OCI-LY7 (cell line): ENCODE data around the gene RNF169. TPM values are rescaled to one million over a fixed set of nuclear protein-coding genes. Genes with fewer than 3 reads are reported as not detected.

Experiments
- BruUV-seq: library from RNA; stranded (reverse); fragments of 400-500 nt; replicated peaks from 2 replicates; lab custom pipeline; 2021; lab: Mats Ljungman, UMichigan
- CTCF ChIA-PET: fragments of 300-600 bp; sonication (Branson Sonifier 250); formaldehyde crosslinking; loops from one replicate; lab custom pipeline; 2022; ENCODE audit warnings: antibody characterized with exemption; ENCODE audit not compliant: unreplicated experiment; lab: Charles Lee
- POLR2A ChIA-PET: fragments of 300-600 bp; sonication (Branson Sonifier 250); formaldehyde crosslinking; loops from one replicate; lab custom pipeline; 2022; ENCODE audit warnings: antibody characterized with exemption; lab: Charles Lee
- DNase-seq: peaks from one replicate; pipeline ENCODE4 v3.0.0-alpha.2; 2015; ENCODE audit warnings: low spot score
- H2AFZ ChIP-seq: fragments of 200-600 bp; sonication (generic), shearing (Covaris generic); 2 replicates; pipeline ENCODE4 v1.6.1; 2014; ENCODE audit warnings: mild to moderate bottlenecking, antibody characterized with exemption, low read length, moderate library complexity
- H3K27ac ChIP-seq: fragments of 200-600 bp; sonication (generic); 2 replicates; pipeline ENCODE4 v1.5.1; 2014; ENCODE audit warnings: mixed run types, low read depth, mild to moderate bottlenecking, moderate library complexity, low read length, inconsistent platforms; ENCODE audit not compliant: poor library complexity, severe bottlenecking
- H3K36me3 ChIP-seq: fragments of 200-600 bp; sonication (generic); 2 replicates; pipeline ENCODE4 v1.6.1; 2014; ENCODE audit warnings: mild to moderate bottlenecking, antibody characterized with exemption, low read length, moderate library complexity, mixed read lengths; ENCODE audit not compliant: insufficient read depth
- H3K4me1 ChIP-seq: fragments of 200-600 bp; sonication (generic); 2 replicates; pipeline ENCODE4 v1.5.1; 2014; ENCODE audit warnings: mild to moderate bottlenecking, low read length; ENCODE audit not compliant: insufficient read depth, poor library complexity, severe bottlenecking
- H3K4me2 ChIP-seq: fragments of 200-600 bp; sonication (generic); 2 replicates; pipeline ENCODE4 v1.6.1; 2014; ENCODE audit warnings: mild to moderate bottlenecking, low read length
- H3K4me3 ChIP-seq: fragments of 200-600 bp; sonication (generic); 2 replicates; pipeline ENCODE4 v1.5.1; 2014; ENCODE audit warnings: mild to moderate bottlenecking, low read depth, low read length; ENCODE audit not compliant: poor library complexity, severe bottlenecking
- H3K79me2 ChIP-seq: fragments of 200-600 bp; sonication (generic); 2 replicates; pipeline ENCODE4 v1.6.1; 2016; ENCODE audit warnings: low read depth, mild to moderate bottlenecking, low read length, moderate library complexity, mixed read lengths; ENCODE audit not compliant: insufficient read depth
- H3K9me2 ChIP-seq: fragments of 200-600 bp; sonication (generic); 2 replicates; pipeline ENCODE4 v1.6.1; 2016; ENCODE audit warnings: mild to moderate bottlenecking, low read length, mixed read lengths; ENCODE audit not compliant: insufficient read depth
- H3K9me3 ChIP-seq: fragments of 200-600 bp; sonication (generic); 2 replicates; pipeline ENCODE4 v1.6.1; 2014; ENCODE audit warnings: mild to moderate bottlenecking, mixed run types, low read length, mixed read lengths
- H4K20me1 ChIP-seq: fragments of 200-600 bp; sonication (generic); 2 replicates; pipeline ENCODE4 v1.6.1; 2014; ENCODE audit warnings: mild to moderate bottlenecking, antibody characterized with exemption, low read length, moderate library complexity, mixed read lengths; ENCODE audit not compliant: insufficient read depth
- CTCF ChIP-seq: fragments of 200-600 bp; sonication (generic); conservative IDR thresholded peaks from 2 replicates; pipeline ENCODE4 v1.5.1; 2014; ENCODE audit warnings: mild to moderate bottlenecking, antibody characterized with exemption, low read length, moderate library complexity, mixed read lengths
- EZH2phosphoT487 ChIP-seq: fragments of 200-600 bp; sonication (generic); IDR thresholded peaks from 2 replicates; pipeline ENCODE4 v1.6.1; 2018; ENCODE audit warnings: low read depth, borderline replicate concordance, mild to moderate bottlenecking, mixed run types, antibody characterized with exemption, low read length, moderate library complexity, mixed read lengths
- intact Hi-C: fragments of 100-400 bp; cut with micrococcal nuclease; formaldehyde crosslinking; loops from one replicate; pipeline ENCODE4 v1.10.0; 2022; ENCODE audit not compliant: unreplicated experiment
- total RNA-seq, 2 experiments: library from RNA; depleted of rRNA in 1 of 2; stranded (reverse); fragments of >200 nt in 1 of 2; shearing (Covaris generic) in 1 of 2; gene quantifications; 2 replicates each; pipeline ENCODE4 v1.2.3, GENCODE V29; 2014 to 2022

RNF169 gene
- total RNA-seq, 2 experiments from 2014 or later = 16.4 to 18.0 TPM

GRCh38 chr11:74844072-74844471 is 95.4 kb downstream of the RNF169 start:
- Histone ChIP-seq H3K4me2 (no peak overlapping the region), H3K79me2 (no peaks in the 10 kb centered on the region), H2AFZ (no peak overlapping the region), H3K9me3 (no peaks in the 10 kb centered on the region), H3K9me2 (no peaks in the 10 kb centered on the region), H4K20me1 (no peaks in the 10 kb centered on the region), H3K27ac (no peak overlapping the region), H3K4me3 (no peak overlapping the region), H3K36me3 (peaks cover 84% of the 10 kb centered on the region), H3K4me1 (no peaks in the 10 kb centered on the region)
- BruUV-seq = no TSS peak
- no peak for DNase-seq
- no peak for TF ChIP-seq CTCF
- no peak for TF ChIP-seq EZH2phosphoT487
- intact Hi-C loops = no loop called here
- ChIA-PET CTCF (no interaction called here), POLR2A (no interaction called here)

GRCh38 chr11:74844865-74845264 is 96.2 kb downstream of the RNF169 start:
- no peaks in the 10 kb centered on the region for H3K4me1 ChIP-seq
- H3K9me2 ChIP-seq = no peaks in the 10 kb centered on the region
- peaks cover 81% of the 10 kb centered on the region for H3K36me3 ChIP-seq
- DNase-seq = no peak
- H3K4me3 ChIP-seq = no peak overlapping the region
- TF ChIP-seq CTCF (no peak), EZH2phosphoT487 (no peak)
- no peak overlapping the region for H3K4me2 ChIP-seq
- BruUV-seq = no TSS peak
- H4K20me1 ChIP-seq = no peaks in the 10 kb centered on the region
- no peaks in the 10 kb centered on the region for H3K79me2 ChIP-seq
- H3K9me3 ChIP-seq = no peaks in the 10 kb centered on the region
- CTCF ChIA-PET = no interaction called here
- intact Hi-C loops = no loop called here
- H2AFZ ChIP-seq = no peak overlapping the region
- no peak overlapping the region for H3K27ac ChIP-seq
- POLR2A ChIA-PET = interaction anchor here (0.9 kb wide), 1 partner anchor 9 kb away, joined by 3 read pairs; no protein-coding TSS in a partner anchor

GRCh38 chr11:74845978-74846517 is 97.4 kb downstream of the RNF169 start:
- no peak overlapping the region for H3K4me3 ChIP-seq
- no peak overlapping the region for H2AFZ ChIP-seq
- no peak for TF ChIP-seq EZH2phosphoT487
- no peak for TF ChIP-seq CTCF
- no peak overlapping the region for H3K4me2 ChIP-seq
- no TSS peak for BruUV-seq
- no peaks in the 10 kb centered on the region for H4K20me1 ChIP-seq
- no peak overlapping the region for H3K27ac ChIP-seq
- intact Hi-C loops = no loop called here
- ChIA-PET CTCF (no interaction called here), POLR2A (interaction anchor here (0.9 kb wide), 1 partner anchor 8 kb away, joined by 3 read pairs; no protein-coding TSS in a partner anchor)
- no peaks in the 10 kb centered on the region for H3K4me1 ChIP-seq
- H3K36me3 ChIP-seq = peaks cover 82% of the 10 kb centered on the region
- no peak for DNase-seq
- no peaks in the 10 kb centered on the region for H3K79me2 ChIP-seq
- no peaks in the 10 kb centered on the region for H3K9me2 ChIP-seq
- H3K9me3 ChIP-seq = no peaks in the 10 kb centered on the region
